Mucosa of descending colon (tissue), 3 donors: Measurements from ENCODE around the gene MSH3. TPM values are rescaled to one million over a fixed set of nuclear protein-coding genes. Genes with fewer than 3 reads are reported as not detected.

Experiments used
- ATAC-seq: fragments of 200-7000 bp; cut with Tn5 transposase; one replicate; pipeline ENCODE4 v1.9.1; 2020; ENCODE audit warnings: mild to moderate bottlenecking, moderate library complexity
- DNase-seq, 3 donors: peaks; one replicate each; pipeline ENCODE4 v3.0.0-alpha.2; 2020
- H3K36me3 ChIP-seq: fragments of 200-600 bp; one replicate; pipeline ENCODE4 v1.8.0; 2021; ENCODE audit warnings: low read depth, mild to moderate bottlenecking
- H3K4me1 ChIP-seq: fragments of 200-600 bp; one replicate; pipeline ENCODE4 v1.8.0; 2021; ENCODE audit warnings: low read depth, mild to moderate bottlenecking
- H3K4me3 ChIP-seq: fragments of 200-600 bp; one replicate; pipeline ENCODE4 v1.8.0; 2021; ENCODE audit warnings: mild to moderate bottlenecking
- H3K9me3 ChIP-seq: fragments of 200-600 bp; one replicate; pipeline ENCODE4 v1.8.0; 2021; ENCODE audit warnings: mild to moderate bottlenecking
- intact Hi-C, 2 donors: fragments of 100-400 bp; cut with DNase I in 1 of 2; cut with micrococcal nuclease in 1 of 2; formaldehyde crosslinking; loops; one replicate each; pipeline versions ENCODE4 v1.11.0 to v1.11.1; 2022; cut with DNase I, micrococcal nuclease
- total RNA-seq, 3 donors: library from RNA; stranded (reverse); fragmentation: NEBNext Ultra II Directional in 2 of 3; extraction: Animal tissue kit (Norgen Biotek cat#: 25700) in 2 of 3; gene quantifications; one replicate each; pipeline versions ENCODE4 v1.2.1 to v1.2.4, GENCODE V29; 2021 to 2023
- TF ChIP-seq, protein P1 (sequence below): fragments of 200-600 bp; IDR thresholded peaks from one replicate; pipeline ENCODE4 v1.8.0; 2022; ENCODE audit warnings: antibody characterized with exemption, mild to moderate bottlenecking
- donor health status: DM: no; HTN: no; CAD: no; lungs with moderate emphysema.
- donor health status: DM: no; HTN: no; CAD: no.
- donor health status: DM: no; HTN: yes; CAD: no.

Gene MSH3
- total RNA-seq, 3 donors from 2014 or later, result 16.8 to 20.0 (median 17.1) TPM

DNA sequence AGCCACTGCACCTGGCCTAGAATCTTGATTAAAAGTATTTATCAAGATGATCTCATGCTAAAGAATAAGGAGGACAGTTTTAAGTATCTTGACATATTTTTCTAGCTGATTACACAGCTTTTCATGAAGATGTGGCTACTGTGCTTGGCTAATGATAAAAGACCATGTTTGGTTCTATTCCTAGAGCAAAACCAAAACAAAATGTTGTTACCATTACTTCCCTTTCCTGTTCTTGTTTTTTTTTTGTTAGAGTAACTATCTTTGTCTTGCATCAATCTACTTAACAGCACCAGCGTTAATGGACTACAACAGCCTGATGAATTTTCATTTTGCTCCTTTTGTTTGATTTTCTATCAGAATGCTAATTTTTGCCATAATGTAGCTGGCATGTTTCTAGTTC is 86.5 kb downstream of the MSH3 start:
- no peak overlapping the region for H3K4me3 ChIP-seq
- no peaks in the 10 kb centered on the region for H3K36me3 ChIP-seq
- no peak for DNase-seq
- TF ChIP-seq, protein P1, sequence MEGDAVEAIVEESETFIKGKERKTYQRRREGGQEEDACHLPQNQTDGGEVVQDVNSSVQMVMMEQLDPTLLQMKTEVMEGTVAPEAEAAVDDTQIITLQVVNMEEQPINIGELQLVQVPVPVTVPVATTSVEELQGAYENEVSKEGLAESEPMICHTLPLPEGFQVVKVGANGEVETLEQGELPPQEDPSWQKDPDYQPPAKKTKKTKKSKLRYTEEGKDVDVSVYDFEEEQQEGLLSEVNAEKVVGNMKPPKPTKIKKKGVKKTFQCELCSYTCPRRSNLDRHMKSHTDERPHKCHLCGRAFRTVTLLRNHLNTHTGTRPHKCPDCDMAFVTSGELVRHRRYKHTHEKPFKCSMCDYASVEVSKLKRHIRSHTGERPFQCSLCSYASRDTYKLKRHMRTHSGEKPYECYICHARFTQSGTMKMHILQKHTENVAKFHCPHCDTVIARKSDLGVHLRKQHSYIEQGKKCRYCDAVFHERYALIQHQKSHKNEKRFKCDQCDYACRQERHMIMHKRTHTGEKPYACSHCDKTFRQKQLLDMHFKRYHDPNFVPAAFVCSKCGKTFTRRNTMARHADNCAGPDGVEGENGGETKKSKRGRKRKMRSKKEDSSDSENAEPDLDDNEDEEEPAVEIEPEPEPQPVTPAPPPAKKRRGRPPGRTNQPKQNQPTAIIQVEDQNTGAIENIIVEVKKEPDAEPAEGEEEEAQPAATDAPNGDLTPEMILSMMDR, result no peak
- no peaks in the 10 kb centered on the region for H3K4me1 ChIP-seq
- intact Hi-C loops, result no loop called here
- peak; percentile 29 for ATAC-seq
- no peaks in the 10 kb centered on the region for H3K9me3 ChIP-seq

DNA sequence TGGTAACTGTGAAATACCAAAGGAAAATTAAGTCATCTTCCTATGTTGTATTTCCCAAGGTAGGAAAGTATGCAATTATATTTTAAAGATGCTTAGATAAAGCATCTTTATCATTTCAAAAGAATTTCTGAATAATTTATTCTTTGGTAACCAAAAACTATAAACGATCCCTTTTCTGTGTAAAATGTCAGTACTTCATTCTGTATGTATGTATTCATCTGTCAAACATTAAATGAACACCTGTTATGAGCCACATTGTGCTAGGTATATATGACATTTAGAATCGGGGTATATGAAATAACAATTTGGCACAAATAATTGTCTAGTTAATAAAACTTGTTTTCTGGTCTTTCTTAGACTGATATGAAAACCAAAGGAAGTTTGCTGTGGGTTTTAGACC is 89.7 kb downstream of the MSH3 start:
- ATAC-seq, result no peak
- Histone ChIP-seq H3K4me3 (no peak overlapping the region), H3K4me1 (no peaks in the 10 kb centered on the region), H3K36me3 (no peaks in the 10 kb centered on the region), H3K9me3 (no peaks in the 10 kb centered on the region)
- no peak for DNase-seq
- TF ChIP-seq, protein P1, result no peak
- intact Hi-C loops, result no loop called here

DNA sequence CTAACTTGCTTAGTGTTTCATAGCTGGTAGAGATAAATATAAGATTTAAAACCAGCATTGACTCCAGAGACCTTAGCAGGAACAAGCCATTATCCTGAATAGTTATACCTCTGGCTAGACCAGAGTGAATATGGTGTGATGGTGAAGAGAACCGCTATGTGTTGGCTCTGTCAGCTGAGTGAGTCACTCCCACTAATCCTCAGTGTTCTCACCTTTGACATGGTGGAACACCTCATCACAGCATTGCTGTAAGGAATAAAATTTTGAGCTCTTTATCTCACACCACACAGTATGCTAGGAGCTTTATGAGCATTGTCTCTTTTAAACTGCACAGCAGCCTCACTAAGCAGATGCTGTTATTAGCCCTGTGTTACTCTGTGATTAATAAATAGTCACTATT is 91.0 kb downstream of the MSH3 start:
- Histone ChIP-seq H3K4me3 (no peak overlapping the region), H3K36me3 (no peaks in the 10 kb centered on the region), H3K9me3 (no peaks in the 10 kb centered on the region), H3K4me1 (no peaks in the 10 kb centered on the region)
- ATAC-seq (no peak), DNase-seq (no peak)
- intact Hi-C loops, result no loop called here
- TF ChIP-seq, protein P1, result no peak

DNA sequence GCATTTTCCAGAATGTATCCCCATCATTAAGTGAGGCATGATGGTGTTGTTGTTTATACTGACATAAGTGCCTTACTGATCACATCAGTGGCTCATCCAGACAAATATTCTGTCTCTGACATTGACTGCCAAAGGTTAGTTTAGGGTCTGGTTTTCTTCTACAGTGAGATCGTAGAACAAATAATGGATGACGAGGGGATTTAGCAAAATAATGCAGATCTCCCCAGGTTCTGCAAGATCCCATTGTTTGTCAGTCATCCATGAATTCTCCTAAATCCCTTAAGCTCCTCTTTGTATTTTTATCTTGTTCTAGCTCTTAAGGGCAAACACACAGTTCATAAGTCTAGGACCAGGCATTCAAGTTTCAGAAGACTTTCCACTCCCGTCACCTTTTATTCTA is 93.5 kb downstream of the MSH3 start:
- Histone ChIP-seq H3K4me3 (no peak overlapping the region), H3K9me3 (no peaks in the 10 kb centered on the region), H3K4me1 (no peaks in the 10 kb centered on the region), H3K36me3 (no peaks in the 10 kb centered on the region)
- ATAC-seq, result no peak
- TF ChIP-seq, protein P1, result no peak
- intact Hi-C loops, result no loop called here
- no peak for DNase-seq

DNA sequence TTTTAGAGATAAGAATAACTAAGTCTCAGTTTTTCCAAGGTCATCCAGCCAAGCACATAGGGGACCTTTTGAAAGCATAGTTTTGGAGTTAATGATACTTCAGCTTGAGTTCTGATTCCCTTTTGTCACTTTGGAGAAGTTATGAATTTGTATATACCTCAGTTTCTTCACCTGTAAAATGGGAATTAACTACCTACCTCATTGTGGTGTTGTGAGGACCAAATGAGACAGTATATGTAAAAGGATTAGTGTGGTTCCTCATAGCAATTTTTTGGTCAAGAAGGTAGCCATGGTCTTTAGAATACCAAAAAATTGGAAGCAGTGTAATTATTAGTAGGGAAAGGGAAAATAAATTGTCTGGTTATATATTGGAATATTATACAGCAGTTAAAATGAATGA is 98.0 kb downstream of the MSH3 start:
- no peak overlapping the region for H3K4me3 ChIP-seq
- no peaks in the 10 kb centered on the region for H3K4me1 ChIP-seq
- TF ChIP-seq, protein P1, result no peak
- no peak for DNase-seq
- intact Hi-C loops, result no loop called here
- ATAC-seq, result no peak
- H3K36me3 ChIP-seq, result no peaks in the 10 kb centered on the region
- H3K9me3 ChIP-seq, result no peaks in the 10 kb centered on the region

DNA sequence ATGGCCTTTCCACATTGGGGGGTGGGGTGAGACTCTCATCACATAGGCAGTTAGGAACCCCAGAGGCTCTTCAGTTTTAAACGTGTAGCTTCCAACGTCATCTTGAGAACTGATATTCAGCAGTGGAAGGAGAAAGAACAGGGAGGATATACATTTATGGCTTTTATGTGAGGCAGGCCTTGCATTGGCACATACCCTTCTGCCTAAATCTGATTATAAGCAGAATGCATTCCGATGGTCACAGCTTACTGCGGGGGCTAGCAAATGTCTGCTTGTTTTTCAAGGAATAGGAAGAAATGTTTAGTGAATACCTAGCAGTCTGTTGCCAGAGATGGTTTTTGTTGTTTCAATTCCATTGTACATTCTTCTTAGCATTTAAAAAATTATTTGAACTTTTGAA is 99.3 kb downstream of the MSH3 start:
- H3K36me3 ChIP-seq, result no peaks in the 10 kb centered on the region
- ATAC-seq, result no peak
- H3K9me3 ChIP-seq, result no peaks in the 10 kb centered on the region
- no peak for DNase-seq
- H3K4me1 ChIP-seq, result no peaks in the 10 kb centered on the region
- intact Hi-C loops, result no loop called here
- TF ChIP-seq, protein P1, result no peak
- H3K4me3 ChIP-seq, result no peak overlapping the region
